Measurements from ENCODE around the gene DGKI.

- TF ChIP-seq CTCF (IDR thresholded peaks at IDR 0.05; ENCODE audit: insufficient read depth, low read length, poor library complexity, severe bottlenecking): no peak
- TF ChIP-seq EZH2phosphoT487 (conservative IDR thresholded peaks at IDR 0.05; ENCODE audit: low read length): no peak
Observed at GRCh38 chr7:137836541-137836940, 10.2 kb downstream of the DGKI start.
